Smooth muscle cell of the brain vasculature (primary cell): ENCODE results near the gene GRIK4.

ENCODE experiments used
- DNase-seq: peaks from one replicate; pipeline ENCODE4 v3.0.0-alpha.2; 2012; ENCODE audit warnings: low read depth, low spot score

The GRIK4 gene

GRCh38 chr11:120525261-120526171 lies 14.0 kb downstream of the GRIK4 start:
- DNase-seq: no peak

GRCh38 chr11:120526241-120526640 lies 14.7 kb downstream of the GRIK4 start:
- no peak for DNase-seq

GRCh38 chr11:120527111-120527761 lies 15.7 kb downstream of the GRIK4 start:
- no peak for DNase-seq

GRCh38 chr11:120528749-120529148 lies 17.2 kb downstream of the GRIK4 start:
- DNase-seq: no peak

GRCh38 chr11:120529214-120529613 lies 17.7 kb downstream of the GRIK4 start:
- no peak for DNase-seq

- no peak for DNase-seq
These were observed 18.4 kb downstream of the GRIK4 start for GRCh38 chr11:120529911-120530310.

- no peak for DNase-seq
These were observed 20.7 kb downstream of the GRIK4 start for GRCh38 chr11:120532082-120532831.

- DNase-seq: no peak
These were observed 21.3 kb downstream of the GRIK4 start for GRCh38 chr11:120532832-120533196.

GRCh38 chr11:120536091-120536796 lies 24.7 kb downstream of the GRIK4 start:
- no peak for DNase-seq

- DNase-seq: no peak
These were observed 25.2 kb downstream of the GRIK4 start for GRCh38 chr11:120536797-120537169.

- no peak for DNase-seq
These were observed 26.4 kb downstream of the GRIK4 start for GRCh38 chr11:120537996-120538395.

- no peak for DNase-seq
These were observed 27.2 kb downstream of the GRIK4 start for GRCh38 chr11:120538707-120539106.

- DNase-seq: no peak
These were observed 28.3 kb downstream of the GRIK4 start for GRCh38 chr11:120539667-120540369.

GRCh38 chr11:120540744-120541465 lies 29.4 kb downstream of the GRIK4 start:
- no peak for DNase-seq

GRCh38 chr11:120543521-120544215 lies 32.1 kb downstream of the GRIK4 start:
- DNase-seq: no peak

- no peak for DNase-seq
These were observed 34.3 kb downstream of the GRIK4 start for GRCh38 chr11:120545813-120546212.

- DNase-seq: peak; percentile 39
These were observed 35.0 kb downstream of the GRIK4 start for GRCh38 chr11:120546312-120547205.

GRCh38 chr11:120547316-120547715 lies 35.8 kb downstream of the GRIK4 start:
- no peak for DNase-seq
